Measurements from ENCODE around the gene FOXN3.
A peak's percentile ranks its signal among the peaks of the same experiment; 100 is the strongest.

The FOXN3 gene

DNA sequence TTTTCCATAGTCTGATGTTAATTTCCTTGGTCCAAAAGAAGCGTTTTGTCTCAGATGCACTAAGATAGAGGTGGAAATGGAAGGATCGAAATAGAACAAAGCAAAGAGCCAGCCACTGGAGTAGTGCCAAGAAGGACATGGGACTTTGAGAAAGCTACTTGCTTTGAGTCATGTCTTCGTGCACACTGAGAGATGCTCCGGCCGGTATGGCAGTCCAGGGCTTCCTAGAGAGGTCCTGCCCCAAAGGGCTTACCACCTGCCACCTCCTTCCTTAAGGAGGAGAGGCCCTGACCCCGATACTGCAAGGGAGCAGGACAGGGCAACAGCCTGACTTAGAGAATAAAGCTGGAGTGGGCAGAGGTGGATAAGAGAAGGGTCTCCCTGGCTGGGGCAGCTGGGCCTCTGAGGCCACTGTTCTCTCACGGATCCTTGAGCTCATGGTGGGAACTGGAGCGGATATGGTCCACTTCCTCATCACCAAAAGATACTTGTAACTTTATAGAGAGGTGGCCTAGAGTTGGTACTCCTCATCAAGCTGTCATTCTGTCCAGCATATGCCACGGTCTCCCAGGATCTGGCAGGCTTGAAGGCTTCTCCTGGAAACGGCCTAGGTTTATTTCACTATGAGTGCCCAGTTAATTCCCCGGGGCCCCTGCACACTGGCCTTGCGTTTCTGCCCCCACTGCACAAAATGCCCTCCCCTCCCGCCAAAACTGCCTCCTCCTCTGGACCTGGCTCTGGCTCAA is 57.4 kb downstream of the FOXN3 start:
- DNase-seq, result no peak

DNA sequence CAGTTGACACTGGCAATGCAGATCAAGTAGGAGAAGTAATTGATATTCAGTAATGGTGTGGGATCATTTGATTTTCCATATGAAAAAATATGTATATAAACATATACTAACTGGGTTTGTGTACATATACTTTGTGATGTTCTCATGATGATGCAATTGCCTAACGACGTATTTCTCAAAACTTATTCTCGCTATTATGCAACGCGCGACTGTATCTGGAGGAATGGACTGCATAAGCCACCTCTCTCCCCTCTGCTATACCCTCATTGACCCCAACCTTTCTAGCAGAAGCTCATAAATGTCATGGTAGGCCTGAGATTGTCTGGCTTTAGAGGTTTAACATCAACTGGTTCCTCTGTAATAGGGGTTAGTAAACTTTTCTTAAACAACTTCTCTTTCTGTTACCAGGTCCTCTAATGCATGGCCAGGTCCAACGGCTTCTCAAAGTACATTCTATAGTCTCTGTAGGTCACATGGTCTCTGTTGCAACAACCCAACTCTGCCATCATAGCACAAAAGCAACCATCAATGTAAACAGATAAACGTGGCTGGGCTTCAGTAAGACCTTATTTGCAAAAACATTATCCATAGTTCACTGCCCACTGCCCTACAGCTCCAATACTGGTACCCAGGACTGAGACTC is 59.3 kb downstream of the FOXN3 start:
- DNase-seq, result no peak

DNA sequence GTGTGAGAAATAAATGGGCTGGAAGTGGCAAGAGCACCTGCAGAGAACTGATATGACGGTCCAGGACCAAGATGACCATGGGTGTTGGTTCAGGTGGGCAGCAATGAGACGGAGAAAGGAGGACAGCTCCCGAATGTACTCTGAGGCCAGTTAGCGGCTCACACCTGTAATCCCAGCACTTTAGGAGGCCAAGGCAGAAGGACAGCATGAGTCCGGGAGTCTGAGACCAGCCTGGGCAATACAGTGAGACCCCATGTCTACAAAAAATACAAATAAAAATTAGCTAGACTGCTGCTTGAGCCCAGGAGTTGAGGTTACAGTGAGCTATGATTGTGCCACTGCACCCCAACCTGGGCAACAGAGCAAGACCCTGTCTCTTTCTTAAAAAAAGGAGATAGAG is 60.1 kb downstream of the FOXN3 start:
- DNase-seq, result no peak

- DNase-seq, result no peak
Measured at GRCh38 chr14:89356496-89356895, 60.5 kb downstream of the FOXN3 start.

DNA sequence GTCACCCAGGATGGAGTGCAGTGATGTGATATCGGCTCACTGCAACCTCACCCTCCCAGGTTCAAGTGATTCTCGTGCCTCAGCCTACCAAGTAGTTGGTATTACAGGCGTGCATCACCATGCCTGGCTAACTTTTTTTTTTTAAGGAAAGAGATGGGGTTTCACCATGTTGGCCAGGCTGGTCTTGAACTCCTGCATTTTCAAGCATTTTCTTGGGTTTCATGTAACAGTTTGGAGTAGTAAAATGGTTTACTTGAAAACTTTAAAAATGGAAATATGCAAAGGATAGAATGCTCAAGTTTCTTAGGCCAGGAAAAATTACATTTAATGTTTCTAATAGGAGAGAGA is 63.3 kb downstream of the FOXN3 start:
- no peak for DNase-seq

- DNase-seq, result no peak
Measured at GRCh38 chr14:89352976-89353765, 63.9 kb downstream of the FOXN3 start.

DNA sequence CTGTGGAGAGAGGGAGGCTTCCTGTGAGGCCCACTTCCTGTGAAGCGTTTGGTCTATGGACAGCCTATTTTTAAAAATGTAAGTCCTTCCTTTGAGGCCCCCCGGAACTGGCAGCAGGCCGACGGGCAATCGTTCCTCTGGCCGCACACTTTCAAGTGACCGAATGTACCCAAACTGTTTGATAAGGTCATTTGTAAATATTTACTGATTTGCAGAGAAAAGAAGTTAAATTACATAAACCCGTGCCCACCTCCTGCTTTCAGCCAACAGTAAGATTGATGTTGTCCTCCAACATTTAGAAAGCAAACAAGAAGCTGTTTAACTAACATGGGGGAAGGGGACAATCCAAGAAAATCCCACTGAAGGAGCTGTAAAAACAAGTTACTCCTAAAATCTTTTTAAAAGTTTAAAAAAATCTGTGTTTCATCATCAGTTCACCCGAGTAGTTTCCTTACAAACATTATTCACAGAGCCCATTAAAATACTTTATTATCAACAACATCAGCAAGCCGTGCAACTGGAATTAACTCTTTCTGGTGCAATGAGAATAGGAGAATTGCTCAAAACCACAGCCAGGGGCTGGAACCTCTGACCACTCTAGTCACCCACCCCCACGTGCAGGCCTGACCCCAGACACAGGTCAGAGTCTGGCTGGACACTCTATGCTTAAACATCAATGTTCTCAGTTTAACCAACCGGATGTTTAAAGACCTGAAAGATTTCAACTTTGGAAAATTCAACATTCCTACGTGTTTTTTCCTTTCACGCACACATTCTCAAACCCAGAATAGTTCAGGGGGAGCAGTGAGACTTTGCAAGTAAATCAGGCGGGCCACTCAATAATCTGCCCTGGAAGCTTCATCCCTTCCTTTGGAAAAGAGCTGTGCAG is 65.3 kb downstream of the FOXN3 start:
- DNase-seq, result no peak

DNA sequence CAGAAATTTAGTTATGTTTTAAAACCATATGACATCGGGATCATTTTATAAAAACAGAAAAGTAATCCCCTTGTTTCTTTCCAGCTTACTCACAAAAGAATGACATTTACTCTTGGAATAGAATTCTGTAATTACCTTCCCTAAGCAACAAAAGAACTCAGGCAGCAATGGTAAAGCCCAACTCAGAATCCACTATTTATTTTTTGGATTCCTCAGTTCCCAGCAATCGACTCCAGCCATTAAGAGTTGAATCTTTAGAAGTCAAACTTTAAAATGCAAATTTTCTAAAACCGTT is 65.9 kb downstream of the FOXN3 start:
- no peak for DNase-seq

DNA sequence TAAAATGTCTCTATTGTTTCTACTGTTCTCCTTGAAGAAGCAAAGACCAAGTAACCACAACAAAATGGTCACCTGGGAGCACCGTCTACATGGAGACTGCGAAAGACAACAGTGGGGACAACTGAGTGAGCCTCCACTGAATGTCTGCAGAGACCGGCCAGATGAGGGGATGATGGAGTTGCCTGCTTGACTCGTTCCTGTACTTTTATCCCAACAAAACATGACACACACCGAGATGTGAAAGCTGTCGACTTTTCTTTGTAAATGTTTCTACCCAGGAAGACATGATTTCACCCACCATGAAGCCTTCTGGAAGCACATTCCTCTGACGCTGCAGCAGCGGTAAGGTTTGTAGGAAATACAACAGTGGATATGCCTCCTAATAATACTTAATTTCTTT is 66.9 kb downstream of the FOXN3 start:
- no peak for DNase-seq

GRCh38 chr14:89349171-89350008 is 67.6 kb downstream of the FOXN3 start:
- DNase-seq, result no peak

DNA sequence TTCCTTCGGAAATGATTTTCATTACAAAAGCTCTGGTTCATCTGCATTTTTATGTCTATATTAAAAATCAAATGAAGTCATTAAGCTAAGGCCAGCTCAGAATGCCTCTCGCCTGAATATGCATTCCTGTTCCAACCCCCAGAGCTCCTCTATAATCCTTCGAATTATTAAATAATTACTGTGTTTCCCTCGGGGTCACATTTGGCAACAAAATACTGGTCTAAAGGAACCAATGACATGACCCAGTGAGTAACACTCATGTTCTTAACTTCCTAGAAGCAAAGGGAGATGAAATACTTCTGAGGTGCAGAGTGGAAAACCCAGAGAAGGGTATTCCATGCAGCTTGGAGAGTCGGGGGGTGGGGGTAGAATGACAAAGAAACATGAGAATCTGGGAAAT is 68.3 kb downstream of the FOXN3 start:
- no peak for DNase-seq

- DNase-seq, result no peak
Measured at GRCh38 chr14:89347885-89348284, 69.1 kb downstream of the FOXN3 start.

GRCh38 chr14:89344920-89345254 is 72.1 kb downstream of the FOXN3 start:
- no peak for DNase-seq

DNA sequence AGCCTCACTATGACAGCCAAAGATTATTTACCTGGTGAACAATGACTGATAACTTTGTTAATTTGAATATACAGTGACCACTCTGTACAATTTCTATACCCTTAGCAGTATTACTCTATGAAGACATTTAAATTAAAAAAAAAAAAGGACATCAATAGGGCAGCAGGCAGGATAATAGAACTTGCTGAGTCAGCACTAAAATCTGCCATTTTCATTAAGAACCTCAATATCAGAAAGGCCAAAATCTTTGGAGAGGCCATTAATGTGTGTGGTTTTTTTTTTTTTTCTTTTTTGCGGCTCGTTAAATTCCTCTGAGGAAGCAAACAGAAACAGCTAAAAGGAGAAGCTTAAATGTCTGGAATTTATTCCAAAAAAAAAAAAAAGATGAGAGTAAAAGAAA is 73.7 kb downstream of the FOXN3 start:
- no peak for DNase-seq

GRCh38 chr14:89342049-89342448 is 75.0 kb downstream of the FOXN3 start:
- no peak for DNase-seq

DNA sequence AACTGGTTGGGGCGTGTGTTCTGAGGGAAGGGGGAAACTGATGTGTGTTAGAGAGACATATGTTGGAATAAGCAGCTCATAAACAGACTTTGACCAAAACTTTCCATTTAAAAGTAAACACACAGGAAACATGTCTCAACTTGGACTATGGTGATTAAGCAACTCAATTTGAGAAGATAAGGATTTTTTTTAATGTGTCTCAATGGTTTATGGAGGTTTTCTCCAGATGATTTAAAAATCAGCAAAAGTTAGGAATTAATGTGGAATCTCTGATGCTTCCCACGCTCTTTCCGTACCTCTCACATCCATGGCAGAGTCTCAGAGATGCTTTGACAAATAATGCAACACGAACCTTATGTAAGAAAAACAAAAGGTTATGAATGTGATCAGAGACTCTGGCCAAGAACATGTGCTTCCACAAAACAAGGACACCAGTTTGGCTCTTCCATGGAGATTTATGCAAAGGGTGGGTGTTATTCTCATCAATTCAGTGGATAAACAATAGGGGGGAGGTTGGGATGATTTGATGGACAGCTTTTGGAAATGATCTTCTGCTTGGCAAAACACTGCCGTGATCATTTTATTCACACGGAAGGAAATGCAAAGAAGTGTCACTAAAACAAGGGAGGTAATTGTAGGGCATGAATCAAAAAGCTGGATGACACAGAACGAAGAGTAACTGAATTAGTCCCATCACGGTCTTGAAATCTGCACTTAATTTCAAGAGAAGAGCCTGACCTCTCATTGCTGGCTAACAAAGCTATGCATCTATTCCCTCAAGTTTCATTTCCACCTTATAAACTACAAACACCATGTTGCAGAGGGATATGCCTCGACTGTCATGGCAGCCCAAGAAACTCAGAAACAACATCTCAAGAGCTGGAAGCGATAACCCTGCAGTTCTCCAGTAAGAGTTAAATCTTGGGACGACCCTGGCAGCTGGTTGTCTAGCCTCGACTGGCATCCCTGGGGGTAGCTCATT is 76.5 kb downstream of the FOXN3 start:
- DNase-seq, result no peak

DNA sequence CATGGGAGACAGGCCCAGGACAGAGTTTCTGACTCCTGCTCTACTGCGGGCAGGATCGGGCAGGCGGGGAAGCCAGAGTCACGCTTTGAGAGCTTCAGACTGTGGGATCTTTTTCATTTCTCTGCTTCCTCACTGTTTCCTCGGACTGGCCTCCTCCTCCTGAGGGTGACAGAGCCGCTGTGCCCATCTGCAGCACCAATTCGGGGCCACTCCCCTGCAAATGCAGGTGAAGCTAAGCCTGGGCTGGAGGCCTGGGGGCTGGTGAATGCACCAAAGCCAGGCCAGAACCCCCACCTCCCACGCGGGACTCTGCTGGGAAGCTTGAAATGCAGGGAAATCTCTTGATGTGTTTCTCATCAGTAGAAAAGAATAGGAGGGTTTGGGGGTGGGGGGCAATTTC is 77.5 kb downstream of the FOXN3 start:
- DNase-seq, result no peak

- no peak for DNase-seq
Measured at GRCh38 chr14:89339158-89339557, 77.9 kb downstream of the FOXN3 start.

DNA sequence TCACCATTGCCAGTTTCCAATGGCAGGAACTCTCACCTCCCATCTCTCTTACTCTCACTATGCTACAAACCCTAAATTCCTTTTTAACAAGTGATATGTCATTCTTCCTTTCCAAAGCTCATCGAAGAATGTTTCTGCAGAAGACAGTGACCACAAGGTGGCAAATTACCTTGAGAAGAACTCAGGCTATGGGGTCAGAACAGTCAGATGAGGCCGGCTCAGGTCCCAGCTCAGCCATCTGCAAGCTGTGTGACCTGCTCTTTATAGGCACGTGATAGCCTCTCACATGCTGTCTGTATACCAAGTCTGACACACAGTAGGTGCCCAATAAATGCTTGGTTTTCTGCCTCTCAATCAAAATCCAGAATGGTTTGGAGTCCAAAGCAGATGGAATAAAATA is 80.7 kb downstream of the FOXN3 start:
- peak; percentile 7 for DNase-seq

DNA sequence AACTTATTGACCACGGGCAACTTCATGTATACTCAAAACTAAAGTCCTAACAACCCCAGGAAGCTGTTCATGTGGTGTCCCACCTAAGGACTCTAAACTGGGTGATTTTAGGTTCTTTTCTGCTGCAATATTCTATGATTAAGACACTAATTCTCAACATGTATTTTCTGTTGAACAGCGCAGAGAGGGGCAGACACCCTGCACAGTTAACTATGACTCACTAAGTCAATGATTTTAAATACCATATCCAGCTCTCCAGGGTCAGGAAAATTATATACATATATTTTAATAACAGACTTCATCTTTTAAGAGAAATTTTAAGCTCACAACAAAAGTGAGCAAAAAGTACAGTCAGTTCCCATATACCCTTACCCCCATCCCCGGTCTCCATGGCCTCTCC is 85.0 kb downstream of the FOXN3 start:
- DNase-seq, result no peak

- no peak for DNase-seq
Measured at GRCh38 chr14:89331398-89331797, 85.6 kb downstream of the FOXN3 start.

Measured in RPMI8226 (cell line).